Measurements from ENCODE around the gene SUGP2.

SUGP2 gene

GRCh38 chr19:19067276-19068072 lies 34.2 kb upstream of the SUGP2 start:
- Histone ChIP-seq H3K9ac (ENCODE audit: low read length) (no peak overlapping the region), H3K4me1 (ENCODE audit: control insufficient read depth, low read depth, low read length) (peaks cover 2% of the 10 kb centered on the region), H3K79me2 (ENCODE audit: control insufficient read depth, insufficient read depth, low read length) (no peaks in the 10 kb centered on the region), H3K27me3 (ENCODE audit: insufficient read depth, low read length, poor library complexity) (no peaks in the 10 kb centered on the region), H4K8ac (ENCODE audit: low read depth, low read length) (no peak overlapping the region), H2BK120ac (ENCODE audit: low read depth, low read length) (no peak overlapping the region), H3K4me2 (ENCODE audit: low read length) (no peak overlapping the region), H3K27ac (ENCODE audit: low read depth, low read length) (no peak overlapping the region), H2BK15ac (replicated peaks; ENCODE audit: low read depth) (no peak overlapping the region), H2AK5ac (ENCODE audit: low read length) (no peak overlapping the region), H3K4ac (ENCODE audit: low read depth, low read length) (no peak overlapping the region), H3K23ac (ENCODE audit: low read length) (no peak overlapping the region), H4K5ac (ENCODE audit: low read length) (no peak overlapping the region), H3K36me3 (ENCODE audit: control insufficient read depth, insufficient read depth, low read length) (no peaks in the 10 kb centered on the region), H3K4me3 (ENCODE audit: low read length) (no peak overlapping the region), H2BK5ac (ENCODE audit: low read length) (no peak overlapping the region), H3K18ac (ENCODE audit: low read length) (no peak overlapping the region), H3K56ac (ENCODE audit: low read length) (no peak overlapping the region), H3K79me1 (ENCODE audit: low read length) (no peaks in the 10 kb centered on the region)
- no CpG with 5 or more reads among the region's 11 CpGs for WGBS (ENCODE audit: extremely low coverage, insufficient coverage, low lambda C conversion rate)
- DNase-seq = no peak

DNA sequence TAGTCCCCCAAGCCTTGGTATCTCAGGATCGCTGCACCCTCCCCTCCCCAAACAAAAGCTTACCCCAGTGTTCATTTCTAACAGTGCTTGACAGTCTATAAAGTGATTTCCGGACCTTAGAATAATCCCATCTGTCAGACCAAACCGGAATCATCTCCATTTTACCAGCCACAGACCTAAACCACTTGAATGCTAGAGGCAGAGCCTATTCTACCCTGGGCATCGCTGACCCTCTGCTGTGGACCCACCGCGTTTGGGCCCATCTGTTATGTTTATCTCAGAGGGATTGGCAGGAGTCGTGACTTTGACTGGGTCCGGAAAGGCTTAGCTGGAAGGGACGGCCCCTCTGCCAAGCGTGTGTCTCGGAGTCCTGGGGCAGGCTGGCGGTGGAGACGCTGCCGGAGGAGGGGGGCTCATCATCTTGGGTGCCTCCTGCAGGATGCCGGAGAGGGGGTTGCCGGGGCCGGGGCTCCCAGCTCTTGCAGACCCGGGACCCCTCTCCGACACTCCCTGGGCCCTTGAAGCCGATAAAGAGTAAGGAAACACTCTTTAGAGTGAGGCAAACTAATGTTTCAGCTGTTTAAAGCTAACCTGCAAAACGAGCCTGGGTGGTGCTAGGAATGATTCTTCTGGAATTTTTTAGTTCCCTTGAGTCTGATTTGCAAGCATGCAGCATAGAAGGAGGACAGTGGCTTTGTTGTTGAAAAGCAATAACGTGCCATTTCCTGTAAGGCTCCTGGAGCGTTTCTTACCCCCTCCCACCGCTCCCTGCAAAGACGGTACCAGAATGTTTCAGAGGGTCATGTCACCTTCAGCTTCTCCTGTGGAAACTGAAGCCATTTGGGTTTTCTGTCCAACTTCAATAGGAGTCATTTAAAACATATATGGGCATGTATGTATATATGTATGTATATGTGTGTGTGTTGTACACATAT lies 31.8 kb upstream of the SUGP2 start:
- Histone ChIP-seq H3K56ac (ENCODE audit: low read length) (no peak overlapping the region), H4K5ac (ENCODE audit: low read length) (no peak overlapping the region), H3K4me1 (ENCODE audit: control insufficient read depth, low read depth, low read length) (peaks cover 2% of the 10 kb centered on the region), H2BK120ac (ENCODE audit: low read depth, low read length) (no peak overlapping the region), H3K4me2 (ENCODE audit: low read length) (no peak overlapping the region), H3K79me1 (ENCODE audit: low read length) (no peaks in the 10 kb centered on the region), H3K27me3 (ENCODE audit: insufficient read depth, low read length, poor library complexity) (no peaks in the 10 kb centered on the region), H3K79me2 (ENCODE audit: control insufficient read depth, insufficient read depth, low read length) (no peaks in the 10 kb centered on the region), H3K9ac (ENCODE audit: low read length) (no peak overlapping the region), H3K4ac (ENCODE audit: low read depth, low read length) (no peak overlapping the region), H4K8ac (ENCODE audit: low read depth, low read length) (no peak overlapping the region), H3K36me3 (ENCODE audit: control insufficient read depth, insufficient read depth, low read length) (no peaks in the 10 kb centered on the region), H2AK5ac (ENCODE audit: low read length) (no peak overlapping the region), H2BK15ac (replicated peaks; ENCODE audit: low read depth) (no peak overlapping the region), H3K23ac (ENCODE audit: low read length) (no peak overlapping the region), H3K27ac (ENCODE audit: low read depth, low read length) (no peak overlapping the region), H3K18ac (ENCODE audit: low read length) (no peak overlapping the region), H3K4me3 (ENCODE audit: low read length) (no peak overlapping the region), H2BK5ac (ENCODE audit: low read length) (no peak overlapping the region)
- WGBS (ENCODE audit: extremely low coverage, insufficient coverage, low lambda C conversion rate) = no CpG with 5 or more reads among the region's 25 CpGs
- DNase-seq = no peak

DNA sequence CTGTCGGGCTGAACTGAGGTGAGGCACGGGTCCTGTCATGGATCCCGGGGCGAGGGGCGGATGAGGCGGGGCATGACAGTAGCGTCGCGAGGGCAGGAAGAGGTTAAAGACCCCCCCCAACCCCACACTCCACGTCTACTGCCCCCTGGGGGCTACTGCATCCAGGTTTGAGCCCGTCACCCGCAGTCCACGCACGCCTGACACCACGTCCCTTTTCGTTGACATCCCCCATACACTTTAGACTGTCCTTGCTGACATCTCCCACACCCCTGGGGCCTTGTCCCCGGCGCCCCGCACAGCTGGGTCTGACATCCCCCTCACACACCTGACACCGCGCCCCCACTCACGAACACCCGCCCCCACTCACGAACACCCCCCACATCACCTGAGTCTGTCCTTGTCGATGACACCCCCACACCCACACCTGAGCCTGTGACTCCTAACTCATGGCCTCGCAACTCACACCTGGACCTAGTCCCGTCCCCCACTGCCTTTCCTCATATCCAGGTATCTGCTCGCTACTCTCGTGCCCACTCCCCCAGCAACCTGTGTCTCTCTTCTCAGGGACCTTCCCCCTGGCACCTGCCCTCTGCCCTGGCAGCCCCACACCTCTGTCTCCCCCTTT lies 30.9 kb upstream of the SUGP2 start:
- no CpG with 5 or more reads among the region's 29 CpGs for WGBS (ENCODE audit: extremely low coverage, insufficient coverage, low lambda C conversion rate)
- H4K8ac ChIP-seq (ENCODE audit: low read depth, low read length) = no peak overlapping the region

GRCh38 chr19:19063183-19064097 lies 30.1 kb upstream of the SUGP2 start, which contains the start of gene SLC25A42:
Gene SLC25A42, plus strand, starts transcription at chr19:19063994. Its CDS starts 32,131 bp downstream, at chr19:19096125.
- no peak within 1 kb of the TSS for H3K18ac ChIP-seq (ENCODE audit: low read length)
- peak within 1 kb of the TSS; percentile 76 for H3K56ac ChIP-seq (ENCODE audit: low read length)
- no peak within 1 kb of the TSS for H2AK5ac ChIP-seq (ENCODE audit: low read length)
- WGBS (ENCODE audit: extremely low coverage, insufficient coverage, low lambda C conversion rate) = no CpG with 5 or more reads among the region's 77 CpGs
- H4K8ac ChIP-seq (ENCODE audit: low read depth, low read length) = no peak within 1 kb of the TSS
- no peaks in the 10 kb centered on the region for H3K79me2 ChIP-seq (ENCODE audit: control insufficient read depth, insufficient read depth, low read length)
- H3K36me3 ChIP-seq (ENCODE audit: control insufficient read depth, insufficient read depth, low read length) = peaks cover 2% of the 10 kb centered on the region
- peak; percentile 99 for DNase-seq
- H3K23ac ChIP-seq (ENCODE audit: low read length) = no peak within 1 kb of the TSS
- peaks cover 2% of the 10 kb centered on the region for H3K4me1 ChIP-seq (ENCODE audit: control insufficient read depth, low read depth, low read length)
- no peak within 1 kb of the TSS for H3K27ac ChIP-seq (ENCODE audit: low read depth, low read length)
- no peak within 1 kb of the TSS for H2BK15ac ChIP-seq (replicated peaks; ENCODE audit: low read depth)
- H3K79me1 ChIP-seq (ENCODE audit: low read length) = no peaks in the 10 kb centered on the region
- peak within 1 kb of the TSS; percentile 18 for H3K4me3 ChIP-seq (ENCODE audit: low read length)
- no peak within 1 kb of the TSS for H3K4ac ChIP-seq (ENCODE audit: low read depth, low read length)
- H3K9ac ChIP-seq (ENCODE audit: low read length) = peak within 1 kb of the TSS; percentile 68
- peak within 1 kb of the TSS; percentile 49 for H3K4me2 ChIP-seq (ENCODE audit: low read length)
- no peaks in the 10 kb centered on the region for H3K27me3 ChIP-seq (ENCODE audit: insufficient read depth, low read length, poor library complexity)
- no peak within 1 kb of the TSS for H2BK120ac ChIP-seq (ENCODE audit: low read depth, low read length)
- H2BK5ac ChIP-seq (ENCODE audit: low read length) = no peak within 1 kb of the TSS
- no peak within 1 kb of the TSS for H4K5ac ChIP-seq (ENCODE audit: low read length)

More for the DNA sequence above, 30.9 kb upstream of the SUGP2 start:
- peak overlapping the region; percentile 5 for H3K4me3 ChIP-seq (ENCODE audit: low read length)
- peaks cover 2% of the 10 kb centered on the region for H3K36me3 ChIP-seq (ENCODE audit: control insufficient read depth, insufficient read depth, low read length)
- peak overlapping the region; percentile 69 for H3K56ac ChIP-seq (ENCODE audit: low read length)
- no peak overlapping the region for H2BK15ac ChIP-seq (replicated peaks; ENCODE audit: low read depth)
- H2BK5ac ChIP-seq (ENCODE audit: low read length) = no peak overlapping the region
- H3K27ac ChIP-seq (ENCODE audit: low read depth, low read length) = no peak overlapping the region
- no peaks in the 10 kb centered on the region for H3K79me1 ChIP-seq (ENCODE audit: low read length)
- DNase-seq = no peak
- H3K27me3 ChIP-seq (ENCODE audit: insufficient read depth, low read length, poor library complexity) = no peaks in the 10 kb centered on the region
- H3K79me2 ChIP-seq (ENCODE audit: control insufficient read depth, insufficient read depth, low read length) = no peaks in the 10 kb centered on the region
- peaks cover 2% of the 10 kb centered on the region for H3K4me1 ChIP-seq (ENCODE audit: control insufficient read depth, low read depth, low read length)
- H2AK5ac ChIP-seq (ENCODE audit: low read length) = no peak overlapping the region
- no peak overlapping the region for H3K18ac ChIP-seq (ENCODE audit: low read length)
- peak overlapping the region; percentile 49 for H3K4me2 ChIP-seq (ENCODE audit: low read length)
- no peak overlapping the region for H4K5ac ChIP-seq (ENCODE audit: low read length)
- no peak overlapping the region for H3K23ac ChIP-seq (ENCODE audit: low read length)
- no peak overlapping the region for H2BK120ac ChIP-seq (ENCODE audit: low read depth, low read length)
- H3K4ac ChIP-seq (ENCODE audit: low read depth, low read length) = no peak overlapping the region
- peak overlapping the region; percentile 35 for H3K9ac ChIP-seq (ENCODE audit: low read length)
